HFF-Myc (cell line): ENCODE results near the gene SLC26A1.

Experiments
- DNase-seq: peaks from one replicate; pipeline ENCODE4 v3.0.0-alpha.2; 2011; ENCODE audit warnings: low read depth; ENCODE audit errors: extremely low read depth
- H3K4me3 ChIP-seq: replicated peaks from 2 replicates; pipeline ENCODE4 v1.5.1; 2011; ENCODE audit warnings: low read depth, mild to moderate bottlenecking, control low read depth, low read length
- CTCF ChIP-seq: IDR thresholded peaks from 2 replicates; pipeline ENCODE4 v1.5.1; 2012; ENCODE audit warnings: mild to moderate bottlenecking, low read depth, low read length, control low read depth; ENCODE audit errors: missing control alignments

The SLC26A1 gene

GRCh38 chr4:993111-994029 is at the start of gene SLC26A1:
Gene SLC26A1, minus strand, starts transcription at chr4:993404. Its CDS starts 1,701 bp downstream, at chr4:991703.
- DNase-seq: no peak
- TF ChIP-seq CTCF: no peak
- no peak within 1 kb of the TSS for H3K4me3 ChIP-seq

- H3K4me3 ChIP-seq: no peak overlapping the region
- DNase-seq: no peak
- TF ChIP-seq CTCF: no peak
Observed at GRCh38 chr4:1042352-1043055, 49.3 kb upstream of the SLC26A1 start.

- DNase-seq: no peak
Observed at GRCh38 chr4:1041936-1042330, 48.7 kb upstream of the SLC26A1 start.

GRCh38 chr4:1041147-1041935 is 48.1 kb upstream of the SLC26A1 start:
- DNase-seq: no peak
- TF ChIP-seq CTCF: no peak
- no peak overlapping the region for H3K4me3 ChIP-seq

More at GRCh38 chr4:1041936-1042330, 48.7 kb upstream of the SLC26A1 start:
- H3K4me3 ChIP-seq: no peak overlapping the region
- no peak for TF ChIP-seq CTCF

GRCh38 chr4:1040344-1041146 is 47.3 kb upstream of the SLC26A1 start:
- no peak for DNase-seq
- no peak for TF ChIP-seq CTCF
- no peak overlapping the region for H3K4me3 ChIP-seq
